Thyroid gland (tissue), 4 donors: ENCODE measurements around the gene GALNT10. TPM values are rescaled to one million over a fixed set of nuclear protein-coding genes. Genes with fewer than 3 reads are reported as not detected.

Experiments
- DNase-seq, 2 donors: peaks; one replicate each; pipeline ENCODE4 v3.0.0-alpha.2; 2019
- H3K27ac ChIP-seq, 3 donors: fragments of 200-600 bp; sonication (generic); 1 replicate in 2 of 3; 2 replicates in 1 of 3; pipeline ENCODE4 v1.5.1; 2016 to 2019; ENCODE audit warnings: mild to moderate bottlenecking in 1 of 3, moderate library complexity in 1 of 3
- H3K27me3 ChIP-seq: fragments of 200-600 bp; sonication (generic); one replicate; pipeline ENCODE4 v1.5.1; 2019
- H3K36me3 ChIP-seq, 2 donors: fragments of 200-600 bp; sonication (generic); one replicate each; pipeline ENCODE4 v1.5.1; 2016 to 2019
- H3K4me1 ChIP-seq, 2 donors: fragments of 200-600 bp; sonication (generic); one replicate each; pipeline ENCODE4 v1.5.1; 2017 to 2019
- H3K4me3 ChIP-seq, 3 donors: fragments of 200-600 bp; sonication (generic); replicated peaks in 1 of 3; 1 replicate in 2 of 3; 2 replicates in 1 of 3; pipeline ENCODE4 v1.5.1; 2016; ENCODE audit warnings: mild to moderate bottlenecking in 1 of 3
- H3K9me3 ChIP-seq: fragments of 200-600 bp; sonication (generic); one replicate; pipeline ENCODE4 v1.5.1; 2017
- POLR2A ChIP-seq, 2 donors: fragments of 450-650 bp; IDR thresholded peaks; one replicate each; pipeline ENCODE4 v1.6.1; 2017; ENCODE audit warnings: antibody characterized with exemption in 2 of 2, mild to moderate bottlenecking in 2 of 2, moderate library complexity in 1 of 2
- WGBS, 2 donors: methylation state at CpG; one replicate each; pipeline ENCODE4 v1.1.5; 2017; 5-methylcytosine and 5-hydroxymethylcytosine counted together
- intact Hi-C: fragments of 100-400 bp; cut with DNase I; formaldehyde crosslinking; loops from one replicate; pipeline ENCODE4 v1.15.1; 2023
- total RNA-seq, 4 donors: library from RNA; depleted of rRNA; stranded (reverse); fragments of >200 nt; gene quantifications; one replicate each; pipeline ENCODE4 v1.2.3, GENCODE V29; 2016
- TF ChIP-seq, protein P1 (sequence below), 6 experiments: fragments of 200-600 bp in 3 of 6; fragments of 450-650 bp in 3 of 6; sonication (generic) in 3 of 6; IDR thresholded peaks; one replicate each; pipeline ENCODE4 v1.5.1; 2016 to 2019; ENCODE audit warnings: antibody characterized with exemption in 6 of 6, mild to moderate bottlenecking in 2 of 6, inconsistent platforms in 1 of 6, moderate library complexity in 1 of 6

GALNT10 gene
- total RNA-seq, 4 donors from 2014 or later = 33.3 to 69.6 (median 58.1) TPM

GRCh38 chr5:154202379-154203260 is 12.1 kb downstream of the GALNT10 start:
- no peak overlapping the region for H3K4me3 ChIP-seq
- no peak for TF ChIP-seq POLR2A (IDR thresholded peaks at IDR 0.05)
- TF ChIP-seq, protein P1, sequence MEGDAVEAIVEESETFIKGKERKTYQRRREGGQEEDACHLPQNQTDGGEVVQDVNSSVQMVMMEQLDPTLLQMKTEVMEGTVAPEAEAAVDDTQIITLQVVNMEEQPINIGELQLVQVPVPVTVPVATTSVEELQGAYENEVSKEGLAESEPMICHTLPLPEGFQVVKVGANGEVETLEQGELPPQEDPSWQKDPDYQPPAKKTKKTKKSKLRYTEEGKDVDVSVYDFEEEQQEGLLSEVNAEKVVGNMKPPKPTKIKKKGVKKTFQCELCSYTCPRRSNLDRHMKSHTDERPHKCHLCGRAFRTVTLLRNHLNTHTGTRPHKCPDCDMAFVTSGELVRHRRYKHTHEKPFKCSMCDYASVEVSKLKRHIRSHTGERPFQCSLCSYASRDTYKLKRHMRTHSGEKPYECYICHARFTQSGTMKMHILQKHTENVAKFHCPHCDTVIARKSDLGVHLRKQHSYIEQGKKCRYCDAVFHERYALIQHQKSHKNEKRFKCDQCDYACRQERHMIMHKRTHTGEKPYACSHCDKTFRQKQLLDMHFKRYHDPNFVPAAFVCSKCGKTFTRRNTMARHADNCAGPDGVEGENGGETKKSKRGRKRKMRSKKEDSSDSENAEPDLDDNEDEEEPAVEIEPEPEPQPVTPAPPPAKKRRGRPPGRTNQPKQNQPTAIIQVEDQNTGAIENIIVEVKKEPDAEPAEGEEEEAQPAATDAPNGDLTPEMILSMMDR (IDR thresholded peaks at IDR 0.05) = no peak
- H3K27ac ChIP-seq = no peak overlapping the region
- peaks cover 27 to 41% of the 10 kb centered on the region in 2 donors for H3K4me1 ChIP-seq
- intact Hi-C loops = no loop called here
- peak; percentile 44 to 53 for DNase-seq
- WGBS, 2 donors = 54 to 61% methylated on average over 11 of the region's 11 CpGs
- H3K9me3 ChIP-seq = no peaks in the 10 kb centered on the region
- H3K27me3 ChIP-seq = no peaks in the 10 kb centered on the region
- no peaks in the 10 kb centered on the region for H3K36me3 ChIP-seq

DNA sequence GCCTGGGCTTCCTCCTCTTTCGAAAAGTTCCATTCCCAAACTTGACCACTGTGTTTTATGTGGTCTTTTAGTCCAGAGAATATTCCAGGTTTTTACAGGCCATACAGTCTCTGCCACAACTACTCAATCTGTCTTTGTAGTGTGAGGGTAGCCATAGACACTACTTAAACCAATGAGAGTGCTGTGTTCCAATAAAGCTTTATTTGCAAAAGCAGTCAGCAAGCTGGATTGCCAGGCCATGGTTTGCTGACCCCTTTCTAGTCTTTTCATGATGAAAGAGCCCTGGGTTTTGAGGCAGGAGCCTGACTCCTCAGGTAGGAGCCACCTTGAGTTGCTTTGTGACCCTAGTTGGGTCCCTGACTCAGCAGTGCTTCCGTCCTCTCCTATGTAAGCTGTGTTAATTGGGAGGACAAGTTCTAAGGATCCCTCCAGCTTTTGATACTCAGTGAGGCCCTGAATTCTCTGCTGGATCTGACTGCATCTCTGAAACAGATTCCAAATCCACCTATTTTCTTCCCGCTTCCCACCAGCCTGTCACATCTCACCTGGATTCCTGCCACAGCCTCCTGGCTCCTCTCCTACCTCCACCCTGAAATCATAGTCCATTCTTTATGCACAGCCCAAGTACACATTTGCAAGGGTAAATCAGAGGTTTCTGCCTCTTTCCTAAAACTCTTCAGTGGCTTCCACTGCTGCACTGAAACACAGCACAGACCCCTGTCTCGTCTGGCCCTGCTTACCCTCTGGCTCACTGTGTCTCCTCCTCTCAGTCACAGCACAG is 13.5 kb downstream of the GALNT10 start:
- Histone ChIP-seq H3K4me1 (peaks cover 16 to 28% of the 10 kb centered on the region in 2 donors), H3K36me3 (no peaks in the 10 kb centered on the region), H3K9me3 (no peaks in the 10 kb centered on the region), H3K27ac (no peak overlapping the region), H3K4me3 (no peak overlapping the region), H3K27me3 (no peaks in the 10 kb centered on the region)
- TF ChIP-seq, protein P1 (IDR thresholded peaks at IDR 0.05) = no peak
- TF ChIP-seq POLR2A (IDR thresholded peaks at IDR 0.05) = no peak
- intact Hi-C loops = no loop called here
- WGBS, 2 donors = 85 to 91% methylated on average over 4 of the region's 4 CpGs
- DNase-seq = peak in 1 of 2 donors; percentile 25

- no peaks in the 10 kb centered on the region for H3K27me3 ChIP-seq
- H3K4me3 ChIP-seq = no peak overlapping the region
- WGBS, 2 donors = 97% methylated on average over 6 of the region's 6 CpGs
- H3K27ac ChIP-seq = no peak overlapping the region
- intact Hi-C loops = no loop called here
- H3K4me1 ChIP-seq = peaks cover 16 to 21% of the 10 kb centered on the region in 2 donors
- no peak for DNase-seq
- H3K9me3 ChIP-seq = no peaks in the 10 kb centered on the region
- TF ChIP-seq, protein P1 (IDR thresholded peaks at IDR 0.05) = no peak
- TF ChIP-seq POLR2A (IDR thresholded peaks at IDR 0.05) = no peak
- H3K36me3 ChIP-seq = no peaks in the 10 kb centered on the region
Measured at GRCh38 chr5:154205441-154206117, 15.0 kb downstream of the GALNT10 start.

DNA sequence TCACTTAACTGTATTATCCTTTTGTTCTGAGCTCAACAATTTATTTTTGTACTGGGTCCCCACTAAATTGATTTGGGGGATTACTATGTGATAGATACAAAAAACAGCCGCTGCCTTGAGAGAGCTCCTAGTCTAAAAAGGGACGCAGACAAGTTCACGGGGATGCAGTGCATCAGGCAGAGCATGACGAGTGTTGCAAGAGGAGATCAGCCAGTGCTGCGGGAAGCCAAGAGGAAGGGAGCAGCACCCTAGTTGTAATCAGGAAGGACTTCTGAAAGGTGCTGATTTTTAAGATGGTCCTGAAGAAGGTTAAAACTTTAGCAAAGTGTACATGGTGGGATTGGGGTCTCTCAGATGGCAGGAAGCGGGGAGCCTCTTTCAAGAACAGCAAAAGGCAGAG is 15.8 kb downstream of the GALNT10 start:
- H3K27me3 ChIP-seq = no peaks in the 10 kb centered on the region
- no peak for TF ChIP-seq POLR2A (IDR thresholded peaks at IDR 0.05)
- TF ChIP-seq, protein P1 (IDR thresholded peaks at IDR 0.05) = no peak
- DNase-seq = peak; percentile 50 to 59
- no peaks in the 10 kb centered on the region for H3K36me3 ChIP-seq
- WGBS, 2 donors = 74 to 76% methylated on average over 6 of the region's 6 CpGs
- H3K4me1 ChIP-seq = peaks cover 16 to 21% of the 10 kb centered on the region in 2 donors
- H3K27ac ChIP-seq = no peak overlapping the region
- intact Hi-C loops = no loop called here
- H3K4me3 ChIP-seq = no peak overlapping the region
- H3K9me3 ChIP-seq = no peaks in the 10 kb centered on the region
